Left ventricle myocardium inferior (tissue), 1 donor: ENCODE data around the gene EME1. TPM values are rescaled to one million over a fixed set of nuclear protein-coding genes. Genes with fewer than 3 reads are reported as not detected.

Experiments used
- DNase-seq: peaks from one replicate; pipeline ENCODE4 v3.0.0-alpha.2; 2020
- H3K27ac ChIP-seq: fragments of 200-600 bp; replicated peaks from 2 replicates; pipeline ENCODE4 v1.8.0; 2021
- H3K27me3 ChIP-seq: fragments of 200-600 bp; 2 replicates; pipeline ENCODE4 v1.8.0; 2021; ENCODE audit warnings: low read depth
- H3K36me3 ChIP-seq: fragments of 200-600 bp; 2 replicates; pipeline ENCODE4 v1.8.0; 2021
- H3K4me1 ChIP-seq: fragments of 200-600 bp; 2 replicates; pipeline ENCODE4 v1.8.0; 2021
- H3K4me3 ChIP-seq: fragments of 200-600 bp; 2 replicates; pipeline ENCODE4 v1.8.0; 2021; ENCODE audit warnings: mild to moderate bottlenecking, moderate library complexity
- H3K9me3 ChIP-seq: fragments of 200-600 bp; replicated peaks from 2 replicates; pipeline ENCODE4 v1.8.0; 2021
- intact Hi-C: fragments of 100-400 bp; cut with micrococcal nuclease; formaldehyde crosslinking; loops from one replicate; pipeline ENCODE4 v1.11.0; 2022
- total RNA-seq: library from RNA; stranded (reverse); fragmentation: NEBNext Ultra II Directional; extraction: Animal tissue kit (Norgen Biotek cat#: 25700); gene quantifications from one replicate; pipeline ENCODE4 v1.2.1, GENCODE V29; 2021
- TF ChIP-seq, protein P1 (sequence below): fragments of 200-600 bp; IDR thresholded peaks from 2 replicates; pipeline ENCODE4 v1.8.0; 2021; ENCODE audit warnings: antibody characterized with exemption, mild to moderate bottlenecking, borderline replicate concordance
- donor health status: DM: no; HTN: yes; CAD: no; lungs with severe emphysema.

EME1 gene
- total RNA-seq, 1 donor from 2014 or later: 0.74 TPM

DNA sequence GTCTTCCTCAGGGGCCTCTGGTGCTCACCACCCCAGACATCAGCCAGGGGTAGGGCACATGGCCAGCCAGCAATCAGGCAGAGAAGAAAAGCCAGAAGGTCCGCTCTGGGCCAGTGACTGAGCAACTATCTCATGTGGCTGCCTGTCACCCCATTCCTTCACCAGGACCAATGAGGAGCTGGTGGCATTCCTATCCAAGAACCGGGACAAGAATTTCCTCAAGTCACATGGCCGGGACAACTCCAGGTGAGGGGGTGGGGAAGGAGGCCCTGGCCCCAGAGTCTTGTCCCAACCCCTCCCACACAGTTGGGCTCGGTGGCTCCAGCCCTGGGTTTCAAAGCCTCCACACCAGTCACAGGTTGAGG lies 17.7 kb upstream of the EME1 start:
- Histone ChIP-seq H3K4me3 (no peak overlapping the region), H3K9me3 (no peaks in the 10 kb centered on the region), H3K4me1 (peaks cover 23% of the 10 kb centered on the region), H3K36me3 (peaks cover 63% of the 10 kb centered on the region), H3K27me3 (no peaks in the 10 kb centered on the region), H3K27ac (no peak overlapping the region)
- intact Hi-C loops: no loop called here
- TF ChIP-seq, protein P1, sequence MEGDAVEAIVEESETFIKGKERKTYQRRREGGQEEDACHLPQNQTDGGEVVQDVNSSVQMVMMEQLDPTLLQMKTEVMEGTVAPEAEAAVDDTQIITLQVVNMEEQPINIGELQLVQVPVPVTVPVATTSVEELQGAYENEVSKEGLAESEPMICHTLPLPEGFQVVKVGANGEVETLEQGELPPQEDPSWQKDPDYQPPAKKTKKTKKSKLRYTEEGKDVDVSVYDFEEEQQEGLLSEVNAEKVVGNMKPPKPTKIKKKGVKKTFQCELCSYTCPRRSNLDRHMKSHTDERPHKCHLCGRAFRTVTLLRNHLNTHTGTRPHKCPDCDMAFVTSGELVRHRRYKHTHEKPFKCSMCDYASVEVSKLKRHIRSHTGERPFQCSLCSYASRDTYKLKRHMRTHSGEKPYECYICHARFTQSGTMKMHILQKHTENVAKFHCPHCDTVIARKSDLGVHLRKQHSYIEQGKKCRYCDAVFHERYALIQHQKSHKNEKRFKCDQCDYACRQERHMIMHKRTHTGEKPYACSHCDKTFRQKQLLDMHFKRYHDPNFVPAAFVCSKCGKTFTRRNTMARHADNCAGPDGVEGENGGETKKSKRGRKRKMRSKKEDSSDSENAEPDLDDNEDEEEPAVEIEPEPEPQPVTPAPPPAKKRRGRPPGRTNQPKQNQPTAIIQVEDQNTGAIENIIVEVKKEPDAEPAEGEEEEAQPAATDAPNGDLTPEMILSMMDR: no peak
- no peak for DNase-seq

DNA sequence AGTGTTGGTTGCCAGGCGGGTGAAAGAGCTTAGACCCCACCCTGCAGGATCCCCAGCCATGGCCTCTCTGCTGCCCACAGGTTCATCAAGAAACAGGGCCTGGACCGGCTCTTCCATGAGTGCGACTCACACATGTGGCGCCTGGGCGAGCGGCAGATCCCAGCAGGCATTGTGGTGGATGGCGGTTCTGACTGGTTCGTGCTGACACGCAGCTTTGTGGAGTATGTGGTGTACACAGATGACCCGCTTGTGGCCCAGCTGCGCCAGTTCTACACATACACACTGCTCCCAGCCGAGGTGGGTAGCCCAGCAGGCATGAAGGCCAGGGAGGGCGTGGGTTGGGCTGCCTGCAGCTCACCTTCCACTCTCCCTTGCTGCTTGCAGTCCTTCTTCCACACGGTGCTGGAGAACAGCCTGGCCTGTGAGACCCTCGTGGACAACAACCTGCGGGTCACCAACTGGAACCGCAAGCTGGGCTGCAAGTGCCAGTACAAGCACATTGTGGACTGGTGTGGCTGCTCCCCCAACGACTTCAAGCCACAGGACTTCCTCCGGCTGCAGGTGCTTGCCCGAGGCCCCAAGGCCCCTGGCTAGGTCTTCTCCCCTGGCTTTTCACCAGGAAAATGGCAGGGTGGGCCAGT lies 17.2 kb upstream of the EME1 start:
- H3K9me3 ChIP-seq: no peaks in the 10 kb centered on the region
- H3K27me3 ChIP-seq: no peaks in the 10 kb centered on the region
- H3K27ac ChIP-seq: no peak overlapping the region
- peaks cover 63% of the 10 kb centered on the region for H3K36me3 ChIP-seq
- H3K4me1 ChIP-seq: peaks cover 23% of the 10 kb centered on the region
- intact Hi-C loops: no loop called here
- no peak overlapping the region for H3K4me3 ChIP-seq
- DNase-seq: no peak
- TF ChIP-seq, protein P1: no peak

DNA sequence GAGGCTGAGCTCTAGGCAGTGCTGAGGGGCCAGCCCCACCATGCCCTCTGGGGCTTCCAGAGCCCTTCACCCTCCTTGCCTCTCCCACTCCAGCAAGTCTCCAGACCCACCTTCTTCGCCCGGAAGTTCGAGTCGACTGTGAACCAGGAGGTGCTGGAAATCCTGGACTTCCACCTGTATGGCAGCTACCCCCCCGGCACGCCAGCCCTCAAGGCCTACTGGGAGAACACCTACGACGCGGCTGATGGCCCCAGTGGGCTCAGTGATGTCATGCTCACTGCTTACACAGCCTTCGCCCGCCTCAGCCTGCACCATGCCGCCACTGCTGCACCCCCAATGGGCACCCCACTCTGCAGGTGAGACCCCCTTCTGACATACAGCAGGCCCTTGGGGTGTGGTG lies 16.6 kb upstream of the EME1 start:
- peaks cover 63% of the 10 kb centered on the region for H3K36me3 ChIP-seq
- intact Hi-C loops: no loop called here
- no peak overlapping the region for H3K4me3 ChIP-seq
- no peak overlapping the region for H3K27ac ChIP-seq
- H3K27me3 ChIP-seq: no peaks in the 10 kb centered on the region
- H3K9me3 ChIP-seq: no peaks in the 10 kb centered on the region
- TF ChIP-seq, protein P1: no peak
- DNase-seq: no peak
- H3K4me1 ChIP-seq: peaks cover 21% of the 10 kb centered on the region

DNA sequence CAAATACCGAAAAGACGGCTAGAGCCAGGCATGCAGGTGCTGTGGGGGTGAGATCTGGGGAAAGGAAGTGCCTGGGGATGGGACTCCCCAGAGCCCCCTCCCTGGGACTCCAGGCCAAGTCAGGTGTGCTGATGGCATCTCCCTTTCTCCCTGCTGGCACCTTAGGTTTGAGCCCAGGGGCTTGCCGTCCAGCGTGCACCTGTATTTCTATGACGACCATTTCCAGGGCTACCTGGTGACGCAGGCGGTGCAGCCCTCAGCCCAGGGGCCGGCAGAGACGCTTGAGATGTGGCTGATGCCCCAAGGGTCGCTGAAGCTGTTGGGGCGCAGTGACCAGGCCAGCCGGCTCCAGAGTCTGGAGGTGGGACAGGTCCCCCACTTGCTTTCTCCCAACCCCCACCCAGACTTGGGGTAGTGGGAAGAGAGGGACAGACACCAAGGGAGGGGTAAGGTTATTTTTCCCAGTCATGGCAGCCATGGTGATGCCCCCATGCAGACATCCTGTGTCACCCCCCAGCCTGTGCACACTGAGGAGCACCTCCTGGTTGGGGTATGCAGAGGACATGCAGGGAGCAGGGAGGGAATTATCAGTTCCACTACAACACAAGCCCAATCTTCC lies 16.0 kb upstream of the EME1 start:
- peaks cover 63% of the 10 kb centered on the region for H3K36me3 ChIP-seq
- intact Hi-C loops: no loop called here

DNA sequence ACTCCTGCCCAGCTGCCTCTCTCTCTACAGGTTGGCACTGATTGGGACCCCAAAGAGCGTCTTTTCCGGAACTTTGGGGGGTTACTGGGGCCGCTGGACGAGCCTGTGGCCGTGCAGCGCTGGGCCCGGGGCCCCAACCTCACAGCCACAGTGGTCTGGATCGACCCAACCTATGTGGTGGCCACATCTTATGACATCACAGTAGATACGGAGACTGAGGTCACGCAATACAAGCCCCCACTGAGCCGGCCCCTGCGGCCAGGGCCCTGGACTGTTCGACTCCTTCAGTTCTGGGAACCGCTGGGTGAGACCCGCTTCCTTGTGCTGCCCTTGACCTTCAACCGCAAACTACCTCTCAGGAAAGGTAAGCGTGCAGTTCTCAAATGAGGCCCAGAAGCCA lies 14.9 kb upstream of the EME1 start:
- TF ChIP-seq, protein P1: no peak
- Histone ChIP-seq H3K27ac (no peak overlapping the region), H3K4me1 (peaks cover 18% of the 10 kb centered on the region), H3K36me3 (peaks cover 63% of the 10 kb centered on the region), H3K27me3 (no peaks in the 10 kb centered on the region), H3K4me3 (no peak overlapping the region), H3K9me3 (no peaks in the 10 kb centered on the region)
- intact Hi-C loops: no loop called here
- DNase-seq: no peak

More for the DNA sequence above, 16.0 kb upstream of the EME1 start:
- H3K4me1 ChIP-seq: peaks cover 18% of the 10 kb centered on the region
- H3K27ac ChIP-seq: no peak overlapping the region
- DNase-seq: no peak
- TF ChIP-seq, protein P1: no peak
- no peaks in the 10 kb centered on the region for H3K9me3 ChIP-seq
- H3K27me3 ChIP-seq: no peaks in the 10 kb centered on the region
- H3K4me3 ChIP-seq: no peak overlapping the region
